ENCODE data around the gene GFPT1. TPM values are rescaled to one million over a fixed set of nuclear protein-coding genes. Genes with fewer than 3 reads are reported as not detected.

The GFPT1 gene
- total and polyA plus RNA-seq, 4 donors: 15.9 to 72.6 (median 30.5) TPM

- ATAC-seq (ENCODE audit: insufficient read depth, low FRiP score) (no peak), DNase-seq (no peak)
- Histone ChIP-seq H3K4me3 (no peak overlapping the region), H3K27ac (ENCODE audit: low read depth in 1 of 2, low read length in 1 of 2) (no peak overlapping the region), H3K36me3 (ENCODE audit: control insufficient read depth in 4 of 4, insufficient read depth in 4 of 4, low read length in 4 of 4) (no peaks in the 10 kb centered on the region), H3K9ac (ENCODE audit: insufficient read depth in 1 of 2, low read length in 2 of 2) (no peak overlapping the region), H3K4me1 (ENCODE audit: control insufficient read depth in 5 of 5, insufficient read depth in 5 of 5, low read length in 5 of 5) (no peaks in the 10 kb centered on the region), H3K27me3 (ENCODE audit: control insufficient read depth in 3 of 3, insufficient read depth in 3 of 3, low read length in 2 of 3) (no peaks in the 10 kb centered on the region), H3K9me3 (ENCODE audit: control insufficient read depth in 4 of 4, insufficient read depth in 3 of 4, low read length in 3 of 4) (no peaks in the 10 kb centered on the region)
- TF ChIP-seq CTCF (IDR thresholded peaks at IDR 0.05; ENCODE audit: control extremely low read depth, extremely low read depth): no peak
- 34 to 35% methylated on average over 3 of the region's 3 CpGs for WGBS, 2 donors
These were observed 115.2 kb downstream of the GFPT1 start for GRCh38 chr2:69271831-69272257.

Small RNA genes within 50 kb of the gene (small RNA-seq; reads per million reads assigned to genes)
- not detected for gene RF00019 (ENCODE audit: low replicate concordance)

Other genes starting within 250 kb of the GFPT1 start
- 10 to 100 TPM; 32.0 to 32.2 TPM for gene NFU1, start 50.2 kb upstream of the GFPT1 start, total RNA-seq
- 10 to 100 TPM; 28.6 to 49.0 TPM for gene NFU1, start 50.2 kb upstream of the GFPT1 start, polyA plus RNA-seq

All from lung (tissue), 13 donors.